Colonic mucosa (tissue), 4 donors: ENCODE measurements around the gene SNRPA. TPM values are rescaled to one million over a fixed set of nuclear protein-coding genes. Genes with fewer than 3 reads are reported as not detected.
A peak's percentile ranks its signal among the peaks of the same experiment; 100 is the strongest.
"Not testable (repeated sequence)": the region's sequence is repeated elsewhere in the genome, so short reads cannot be mapped to it uniquely, and the experiment has no call there.

ENCODE experiments used
- DNase-seq: peaks from one replicate; pipeline ENCODE4 v3.0.0-alpha.2; 2020
- H3K27ac ChIP-seq: fragments of 200-600 bp; one replicate; pipeline ENCODE4 v1.8.0; 2021
- H3K27me3 ChIP-seq: fragments of 200-600 bp; one replicate; pipeline ENCODE4 v1.8.0; 2021
- H3K36me3 ChIP-seq: fragments of 200-600 bp; one replicate; pipeline ENCODE4 v1.8.0; 2021
- H3K4me1 ChIP-seq: fragments of 200-600 bp; one replicate; pipeline ENCODE4 v1.8.0; 2021; ENCODE audit warnings: mild to moderate bottlenecking
- H3K4me3 ChIP-seq: fragments of 200-600 bp; one replicate; pipeline ENCODE4 v1.8.0; 2021
- H3K9ac ChIP-seq, 2 donors: one replicate each; pipeline ENCODE4 v1.7.0; 2013; ENCODE audit warnings: control low read depth in 2 of 2, low read depth in 2 of 2, low read length in 2 of 2
- H3K9me3 ChIP-seq: fragments of 200-600 bp; one replicate; pipeline ENCODE4 v1.8.0; 2021
- intact Hi-C: fragments of 100-400 bp; cut with DNase I; formaldehyde crosslinking; loops from one replicate; pipeline ENCODE4 v1.14.1; 2022
- total RNA-seq, 2 donors: library from RNA; stranded (reverse); fragmentation: NEBNext Ultra II Directional in 1 of 2; extraction: Animal tissue kit (Norgen Biotek cat#: 25700) in 1 of 2; gene quantifications; one replicate each; pipeline ENCODE4 v1.2.1, GENCODE V29; 2021
- TF ChIP-seq, protein P1 (sequence below): fragments of 200-600 bp; IDR thresholded peaks from one replicate; pipeline ENCODE4 v1.8.0; 2022; ENCODE audit warnings: antibody characterized with exemption, mild to moderate bottlenecking
- donor health status: healthy.
- donor health status: DM: no; HTN: no; CAD: no.
- donor health status: DM: no; HTN: no; CAD: no.

SNRPA gene
- total RNA-seq, 2 donors from 2014 or later, result 56.0 to 126 TPM

DNA sequence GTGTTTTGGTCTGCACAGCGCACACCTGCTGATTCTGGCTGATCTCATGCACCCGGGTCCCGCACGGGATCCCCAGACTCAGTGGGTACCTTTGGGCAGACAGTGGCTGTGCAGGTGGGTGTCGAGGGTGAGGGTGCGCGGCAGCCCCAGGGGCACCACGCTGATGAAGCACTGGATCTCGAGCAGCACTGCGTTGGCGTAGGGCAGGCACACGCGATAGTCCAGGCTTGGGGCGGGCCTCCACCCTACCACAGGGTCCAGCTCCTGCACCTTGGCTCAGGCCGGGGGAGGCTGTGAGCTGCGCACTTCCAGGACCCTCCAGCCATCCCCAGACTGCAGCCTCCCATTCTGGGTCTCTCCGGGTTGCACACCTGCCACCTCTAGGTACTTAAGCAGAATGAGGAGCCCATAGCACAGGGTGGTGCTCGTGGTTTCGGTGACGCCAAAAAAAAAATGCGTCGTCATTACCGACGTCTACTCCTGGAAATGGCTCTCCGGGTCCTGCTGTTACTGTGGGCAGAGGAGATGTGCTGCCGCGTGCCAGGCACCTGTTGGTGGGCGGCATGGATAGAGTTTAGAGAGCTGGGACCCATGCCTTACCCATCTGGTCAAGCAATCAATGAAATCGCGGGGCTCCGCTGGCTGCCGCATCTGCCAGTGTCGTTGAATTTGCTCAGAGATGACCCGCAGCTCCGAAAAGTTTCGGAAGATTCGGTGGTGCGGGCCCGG is 58.5 kb downstream of the SNRPA start:
- Histone ChIP-seq H3K27ac (no peak overlapping the region), H3K27me3 (no peaks in the 10 kb centered on the region), H3K9me3 (no peaks in the 10 kb centered on the region), H3K36me3 (peaks cover 6% of the 10 kb centered on the region), H3K4me1 (peaks cover 18% of the 10 kb centered on the region), H3K9ac (no peak overlapping the region), H3K4me3 (no peak overlapping the region)
- intact Hi-C loops, result no loop called here
- no peak for DNase-seq
- TF ChIP-seq, protein P1, sequence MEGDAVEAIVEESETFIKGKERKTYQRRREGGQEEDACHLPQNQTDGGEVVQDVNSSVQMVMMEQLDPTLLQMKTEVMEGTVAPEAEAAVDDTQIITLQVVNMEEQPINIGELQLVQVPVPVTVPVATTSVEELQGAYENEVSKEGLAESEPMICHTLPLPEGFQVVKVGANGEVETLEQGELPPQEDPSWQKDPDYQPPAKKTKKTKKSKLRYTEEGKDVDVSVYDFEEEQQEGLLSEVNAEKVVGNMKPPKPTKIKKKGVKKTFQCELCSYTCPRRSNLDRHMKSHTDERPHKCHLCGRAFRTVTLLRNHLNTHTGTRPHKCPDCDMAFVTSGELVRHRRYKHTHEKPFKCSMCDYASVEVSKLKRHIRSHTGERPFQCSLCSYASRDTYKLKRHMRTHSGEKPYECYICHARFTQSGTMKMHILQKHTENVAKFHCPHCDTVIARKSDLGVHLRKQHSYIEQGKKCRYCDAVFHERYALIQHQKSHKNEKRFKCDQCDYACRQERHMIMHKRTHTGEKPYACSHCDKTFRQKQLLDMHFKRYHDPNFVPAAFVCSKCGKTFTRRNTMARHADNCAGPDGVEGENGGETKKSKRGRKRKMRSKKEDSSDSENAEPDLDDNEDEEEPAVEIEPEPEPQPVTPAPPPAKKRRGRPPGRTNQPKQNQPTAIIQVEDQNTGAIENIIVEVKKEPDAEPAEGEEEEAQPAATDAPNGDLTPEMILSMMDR, result no peak

DNA sequence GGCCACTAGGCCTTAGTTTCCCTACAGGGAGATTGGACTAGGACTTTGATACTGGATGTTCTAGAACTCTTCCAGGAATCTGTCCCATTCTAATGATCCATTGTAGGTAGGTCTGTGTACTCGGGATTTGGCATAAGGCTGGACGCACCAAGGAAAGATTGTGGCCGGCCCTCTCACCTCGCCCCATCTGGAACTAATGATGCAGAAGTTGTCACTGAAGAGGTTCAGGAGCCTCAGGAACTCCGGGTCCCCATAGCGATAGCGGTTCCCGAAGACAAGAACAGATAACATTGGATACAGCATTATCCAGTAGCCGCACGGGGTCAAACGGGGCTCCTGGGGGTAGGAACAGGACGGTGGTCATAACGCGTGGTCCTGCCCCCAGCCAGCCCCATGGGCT is 59.2 kb downstream of the SNRPA start:
- no peak overlapping the region for H3K9ac ChIP-seq
- H3K4me3 ChIP-seq, result peak overlapping the region; percentile 28
- intact Hi-C loops, result no loop called here
- H3K27ac ChIP-seq, result peak overlapping the region; percentile 64
- peaks cover 6% of the 10 kb centered on the region for H3K36me3 ChIP-seq
- no peaks in the 10 kb centered on the region for H3K27me3 ChIP-seq
- no peak for DNase-seq
- H3K4me1 ChIP-seq, result peaks cover 12% of the 10 kb centered on the region
- no peaks in the 10 kb centered on the region for H3K9me3 ChIP-seq
- TF ChIP-seq, protein P1, result no peak

DNA sequence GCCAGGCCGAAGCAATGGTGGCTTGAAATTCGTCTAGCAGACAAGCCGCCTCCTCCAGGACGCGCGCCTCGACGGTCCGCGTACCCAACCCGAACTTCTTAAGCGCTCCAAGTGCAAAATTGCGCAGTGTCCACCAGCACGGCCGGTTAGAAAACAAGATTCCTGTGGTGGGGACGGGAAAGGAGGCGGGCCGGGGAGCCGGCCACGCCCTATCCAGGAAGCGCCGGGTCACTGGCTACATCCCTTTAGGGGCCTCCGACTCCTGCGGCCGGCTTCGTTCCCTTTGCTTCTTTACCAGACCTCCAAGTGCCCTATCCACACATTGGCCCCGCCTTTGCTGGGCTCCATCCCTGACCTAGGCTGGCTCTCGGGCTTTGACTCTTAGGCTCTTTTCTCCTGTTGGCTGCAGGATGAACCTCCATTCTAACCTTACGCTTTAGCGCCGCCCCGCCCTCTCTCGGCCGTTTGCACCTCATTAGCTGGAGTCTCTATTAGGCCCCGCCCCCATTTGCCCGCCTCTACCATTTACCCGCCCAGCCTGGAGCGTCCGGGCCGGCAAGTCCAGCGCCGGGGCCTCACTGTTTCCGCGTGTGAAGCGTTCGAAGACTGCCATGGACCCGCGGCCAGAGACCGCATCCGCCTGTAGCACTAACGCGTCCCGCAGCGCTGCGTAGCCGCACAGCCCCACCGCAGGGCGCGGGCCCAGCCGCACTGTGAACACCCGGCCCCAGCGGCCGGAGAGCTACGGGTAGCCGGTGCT is 59.8 kb downstream of the SNRPA start:
- H3K36me3 ChIP-seq, H3K27me3 ChIP-seq, H3K4me1 ChIP-seq, H3K9me3 ChIP-seq, intact Hi-C loops: not testable (repeated sequence)
- Histone ChIP-seq H3K27ac (peak overlapping the region; percentile 64), H3K4me3 (peak overlapping the region; percentile 28), H3K9ac (peak overlapping the region; percentile 50 to 51)
- DNase-seq, result peak; percentile 82

DNA sequence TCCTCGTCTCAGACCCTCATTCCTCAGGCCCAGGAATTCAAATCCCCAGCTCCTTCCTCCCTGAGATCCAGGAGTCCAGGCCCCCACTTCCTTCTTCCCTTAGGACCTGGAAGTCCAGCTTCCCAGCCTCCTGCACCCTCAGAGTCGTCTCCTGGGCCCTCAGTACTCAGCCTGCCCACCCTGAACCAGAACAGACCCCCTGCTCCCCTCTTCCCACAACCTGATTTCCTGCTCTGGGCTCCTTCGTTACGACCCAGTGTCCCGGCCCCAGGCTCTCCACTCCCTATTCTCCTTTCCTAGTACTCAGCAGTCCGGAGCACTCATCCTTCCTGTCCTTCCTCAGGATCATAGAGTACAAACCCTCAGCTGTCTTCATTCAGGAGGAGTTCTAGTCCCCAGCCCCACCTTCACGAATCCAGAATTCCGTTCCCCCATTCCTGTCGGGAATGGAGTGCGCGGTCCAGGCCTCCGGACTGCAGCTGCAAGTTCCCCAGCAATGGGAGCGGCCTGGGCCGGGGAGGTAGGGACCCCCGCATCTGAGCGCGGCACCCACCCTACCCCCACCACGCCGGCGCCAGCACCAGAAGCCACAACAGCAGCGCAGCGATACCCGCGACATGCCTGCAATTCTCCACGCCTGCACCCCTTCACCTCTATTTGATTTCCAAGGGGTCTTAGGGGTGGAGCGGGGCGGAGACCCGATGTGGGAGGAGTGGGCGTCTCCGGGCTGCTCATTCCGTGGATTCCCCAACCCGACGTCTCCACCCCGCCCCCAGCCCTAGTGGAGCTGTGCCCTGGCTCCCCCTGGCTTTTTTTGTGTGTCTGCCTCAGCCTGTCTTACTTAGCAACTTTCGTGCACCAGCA is 60.7 kb downstream of the SNRPA start:
- intact Hi-C loops, result no loop called here
- H3K9ac ChIP-seq, result peak overlapping the region; percentile 50 to 51

DNA sequence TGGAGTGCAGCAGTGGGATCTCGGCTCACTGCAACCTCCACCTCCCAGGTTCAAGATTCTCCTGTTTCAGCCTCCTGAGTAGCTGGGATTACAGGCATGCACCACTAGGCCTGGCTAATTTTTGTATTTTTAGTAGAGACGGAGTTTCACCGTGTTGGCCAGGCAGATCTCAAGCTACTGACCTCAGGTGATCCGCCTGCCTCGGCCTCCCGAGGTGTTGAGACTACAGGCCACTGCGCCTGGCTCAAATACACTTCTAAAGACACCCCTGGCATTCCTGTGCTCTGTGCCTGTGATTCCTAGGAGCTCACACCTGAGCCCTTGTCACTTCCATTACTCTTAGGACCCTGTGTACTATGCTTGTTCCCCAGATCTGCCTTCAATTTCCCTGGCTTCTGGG is 61.6 kb downstream of the SNRPA start:
- H3K9ac ChIP-seq, H3K27ac ChIP-seq, H3K4me3 ChIP-seq, H3K27me3 ChIP-seq, H3K36me3 ChIP-seq, H3K9me3 ChIP-seq, H3K4me1 ChIP-seq, DNase-seq, intact Hi-C loops: not testable (repeated sequence)

More for the DNA sequence above, 60.7 kb downstream of the SNRPA start:
- peak; percentile 33 for DNase-seq
- Histone ChIP-seq H3K4me1 (no peaks in the 10 kb centered on the region), H3K27me3 (no peaks in the 10 kb centered on the region), H3K36me3 (peaks cover 6% of the 10 kb centered on the region), H3K9me3 (no peaks in the 10 kb centered on the region), H3K27ac (peak overlapping the region; percentile 64), H3K4me3 (peak overlapping the region; percentile 28)
- TF ChIP-seq, protein P1, result no peak

DNA sequence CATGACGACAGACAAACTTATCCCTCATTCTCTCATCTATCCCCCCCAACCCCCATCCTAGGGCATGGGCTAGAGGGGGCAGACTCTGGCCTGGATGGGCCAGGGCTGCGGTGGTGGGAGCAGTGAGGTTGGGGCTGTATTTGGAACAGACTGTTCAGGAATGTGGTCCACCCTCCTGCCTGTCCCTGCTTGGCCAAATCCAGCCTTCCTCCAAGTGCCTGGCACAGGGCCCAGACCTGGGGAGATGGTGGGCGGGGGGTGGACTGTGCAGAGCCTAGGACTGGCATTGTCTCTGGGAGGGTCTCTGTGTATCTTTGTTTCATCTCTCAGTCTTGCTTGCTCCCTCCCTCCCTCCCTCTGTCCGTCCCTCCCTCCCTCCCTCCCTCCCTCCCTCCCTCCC is 62.2 kb downstream of the SNRPA start:
- DNase-seq, result no peak
- H3K4me1 ChIP-seq, result no peaks in the 10 kb centered on the region
- H3K9me3 ChIP-seq, result no peaks in the 10 kb centered on the region
- peaks cover 4% of the 10 kb centered on the region for H3K36me3 ChIP-seq
- H3K9ac ChIP-seq, result no peak overlapping the region
- TF ChIP-seq, protein P1, result no peak
- no peak overlapping the region for H3K4me3 ChIP-seq
- intact Hi-C loops, result no loop called here
- no peak overlapping the region for H3K27ac ChIP-seq
- H3K27me3 ChIP-seq, result no peaks in the 10 kb centered on the region
